Epidermal melanocyte (primary cell): ENCODE results near the gene SERPINB7.

ENCODE experiments used
- DNase-seq: peaks from one replicate; pipeline ENCODE4 v3.0.0; 2011; ENCODE audit warnings: low spot score; ENCODE audit not compliant: insufficient read length

Gene SERPINB7

DNA sequence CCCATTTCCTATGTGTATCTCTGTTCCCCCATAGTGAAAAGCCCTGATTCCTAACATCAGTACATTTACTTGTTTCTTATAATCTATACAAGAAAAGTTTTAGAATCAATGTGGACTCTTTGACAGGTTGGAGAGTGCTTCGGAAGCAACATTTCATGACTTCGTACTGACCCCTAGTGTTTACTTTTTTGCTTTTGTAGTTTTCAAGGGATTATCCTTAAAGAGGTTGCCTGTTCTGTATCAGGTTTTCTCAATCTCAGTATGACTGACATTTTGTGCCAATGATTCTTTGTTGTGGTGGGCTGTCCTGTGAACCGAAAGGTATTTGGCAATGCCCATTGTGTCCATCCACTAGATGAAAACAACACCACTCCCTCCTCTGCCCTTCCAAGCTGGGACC, 69.0 kb downstream of the SERPINB7 start:
- DNase-seq, result no peak

DNA sequence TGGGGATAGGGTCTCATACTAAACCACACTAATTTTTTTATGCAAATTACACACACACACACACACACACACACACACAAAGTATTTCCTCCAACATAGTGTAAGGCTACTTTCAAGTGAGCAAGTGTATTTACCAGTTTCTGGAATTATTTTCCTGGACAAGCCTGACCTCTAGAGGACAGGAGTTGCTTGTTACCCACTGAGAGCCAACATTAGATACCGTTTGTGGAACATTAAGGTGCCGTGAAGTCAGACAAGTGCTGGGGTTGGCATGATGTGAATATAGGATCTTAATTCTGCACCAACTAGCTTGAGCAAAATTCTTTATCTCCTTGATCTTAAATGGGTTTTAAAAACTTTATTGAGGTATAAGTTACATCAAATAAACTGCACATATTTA, 72.9 kb downstream of the SERPINB7 start:
- DNase-seq, result no peak

DNA sequence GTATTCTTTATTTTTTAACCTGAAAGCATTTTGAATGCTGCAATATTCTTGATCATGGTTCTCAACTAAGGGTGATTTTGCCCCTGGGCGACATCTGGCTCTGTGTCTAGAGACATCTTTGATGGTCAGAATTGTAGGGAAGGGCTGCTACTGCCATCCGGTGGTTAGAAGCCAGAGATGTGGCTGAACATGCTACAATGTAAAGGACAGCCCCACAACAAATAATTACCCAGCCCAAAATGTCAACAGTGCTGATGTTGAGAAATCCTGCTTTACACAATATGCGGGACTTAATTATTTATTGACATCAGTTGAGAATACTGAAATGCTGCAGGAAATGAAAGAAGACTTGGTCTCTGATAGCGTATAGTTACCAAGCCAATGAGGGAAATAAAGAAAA, 74.8 kb downstream of the SERPINB7 start:
- no peak for DNase-seq

DNA sequence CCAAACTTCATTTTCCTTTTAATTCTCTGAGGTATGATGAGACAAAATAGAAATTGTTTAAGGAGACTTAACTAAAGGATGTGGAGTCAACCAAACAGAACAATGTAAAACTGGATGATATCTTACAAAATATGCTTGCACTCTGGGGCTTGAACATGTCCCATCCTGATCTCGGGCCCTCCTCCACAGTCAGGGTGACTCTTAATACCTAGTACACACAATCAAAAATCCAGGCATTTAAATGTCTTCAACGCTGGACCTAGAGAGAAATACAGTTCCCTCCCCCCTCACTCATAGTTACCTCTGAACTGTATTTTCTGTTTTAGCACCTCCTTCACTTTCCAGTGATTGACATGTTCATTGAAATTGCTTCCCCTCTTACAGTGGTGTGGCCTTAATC, 75.4 kb downstream of the SERPINB7 start:
- DNase-seq, result no peak
